Stimulated activated CD4-positive, alpha-beta T cell treated with anti-CD3 and anti-CD28 coated beads, Interleukin-2, amount 100 ng/mL, for 48 hours (primary cell): ENCODE measurements around the gene RASGRP3.

ENCODE experiments used
- DNase-seq, 2 donors: peaks; one replicate each; pipeline ENCODE4 v3.0.0-alpha.2; 2020

The RASGRP3 gene

GRCh38 chr2:33494877-33495641 lies 18.6 kb downstream of the RASGRP3 start:
- DNase-seq: no peak

GRCh38 chr2:33495683-33496082 lies 19.2 kb downstream of the RASGRP3 start:
- no peak for DNase-seq

DNA sequence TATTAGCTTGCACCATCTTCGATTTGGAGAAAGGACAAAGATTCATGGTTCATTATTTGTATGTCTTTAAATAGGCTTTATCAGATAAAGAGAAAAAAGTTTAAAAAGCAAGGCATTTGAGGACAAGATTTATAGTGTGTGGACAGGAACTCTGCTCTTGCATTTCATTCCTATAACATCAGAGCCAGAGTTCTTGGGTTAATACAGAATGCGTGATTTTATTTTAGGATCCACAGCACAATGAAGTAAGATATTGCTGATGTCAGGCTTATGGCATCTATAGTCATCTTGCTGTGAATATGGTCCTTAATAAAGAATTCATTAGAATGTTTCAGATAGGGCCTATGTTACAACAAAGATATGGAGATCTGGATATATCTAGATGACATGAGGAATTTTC lies 19.7 kb downstream of the RASGRP3 start:
- DNase-seq: no peak

GRCh38 chr2:33496726-33497125 lies 20.3 kb downstream of the RASGRP3 start:
- no peak for DNase-seq

DNA sequence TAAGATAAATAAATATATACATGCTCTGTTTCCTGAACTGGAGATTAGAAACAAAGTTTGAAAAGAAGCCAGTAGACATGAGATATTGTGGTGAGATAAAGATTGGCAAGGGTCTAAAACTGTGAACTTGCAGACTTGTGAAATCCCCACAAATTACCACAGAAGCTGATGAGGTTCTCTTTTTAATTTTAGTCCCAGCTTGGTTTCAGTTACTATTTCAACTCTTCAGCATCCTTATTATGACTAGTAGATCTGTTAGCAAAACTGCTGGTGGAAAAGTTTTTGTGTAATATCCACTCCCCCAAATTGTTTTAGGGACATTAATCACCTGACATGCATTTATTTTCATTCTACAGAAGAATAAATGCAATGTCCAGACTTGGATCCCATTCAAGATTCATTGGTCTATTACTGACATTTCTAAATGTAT lies 20.8 kb downstream of the RASGRP3 start:
- DNase-seq: no peak

GRCh38 chr2:33498291-33498956 lies 22.0 kb downstream of the RASGRP3 start:
- DNase-seq: no peak

DNA sequence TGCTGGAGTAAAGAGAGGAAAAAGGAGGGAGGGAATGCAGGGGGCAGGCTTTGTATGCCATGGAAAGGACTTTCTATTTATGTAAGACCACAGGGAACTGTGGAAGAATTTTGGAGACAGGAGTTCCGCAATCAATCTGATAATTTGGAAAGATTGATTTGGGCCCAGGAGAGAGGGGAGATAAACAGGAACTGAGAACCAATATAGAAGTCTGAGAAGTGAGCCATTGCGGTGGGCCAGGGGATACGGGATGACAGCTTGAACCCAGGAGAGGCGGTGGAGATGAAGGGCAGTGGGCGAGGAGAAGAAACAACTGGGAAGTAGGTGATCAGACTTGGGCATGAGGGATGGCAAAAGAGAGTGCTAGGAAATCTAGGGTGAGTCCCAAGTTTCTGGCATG lies 23.7 kb downstream of the RASGRP3 start:
- DNase-seq: no peak

DNA sequence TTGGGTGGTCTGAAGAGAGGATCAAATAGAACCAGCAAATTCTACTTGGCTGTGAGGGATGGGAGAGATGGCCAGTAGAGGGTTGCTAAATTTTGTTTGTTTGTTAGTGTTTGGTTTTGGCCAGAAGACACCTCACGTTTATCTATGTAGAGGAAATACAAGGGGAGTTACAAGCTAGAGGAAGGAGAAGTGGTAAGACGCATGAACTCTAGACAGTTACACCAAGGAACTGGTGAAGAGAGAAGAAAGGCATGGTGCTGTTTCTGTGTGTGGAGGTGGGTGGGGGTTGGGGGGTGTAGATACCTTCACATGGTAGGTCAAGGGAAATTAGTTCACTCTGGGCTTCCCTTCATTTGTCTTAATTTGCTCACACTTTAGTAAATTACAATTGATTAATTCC lies 25.6 kb downstream of the RASGRP3 start:
- DNase-seq: no peak

- DNase-seq: no peak
Observed at GRCh38 chr2:33503002-33503401, 26.6 kb downstream of the RASGRP3 start.

DNA sequence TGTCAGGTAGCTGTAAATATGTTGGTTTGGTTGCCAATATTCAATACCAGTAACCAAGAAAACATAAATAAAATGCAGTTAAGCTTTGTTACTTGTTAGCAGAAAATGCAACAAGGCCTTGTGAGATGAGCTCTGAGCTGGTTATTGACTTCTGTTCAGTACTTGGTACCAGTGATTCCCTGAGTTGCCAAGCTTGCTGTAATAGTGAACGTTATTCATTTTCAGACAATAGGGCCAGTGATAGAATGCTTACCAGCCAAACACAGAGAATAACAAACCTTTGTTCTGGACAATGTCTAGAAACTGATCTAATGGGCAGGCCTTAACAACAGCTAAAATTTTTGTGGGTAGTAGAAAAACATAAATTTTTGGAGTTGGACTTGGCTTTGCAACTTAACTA lies 29.5 kb downstream of the RASGRP3 start:
- DNase-seq: no peak

DNA sequence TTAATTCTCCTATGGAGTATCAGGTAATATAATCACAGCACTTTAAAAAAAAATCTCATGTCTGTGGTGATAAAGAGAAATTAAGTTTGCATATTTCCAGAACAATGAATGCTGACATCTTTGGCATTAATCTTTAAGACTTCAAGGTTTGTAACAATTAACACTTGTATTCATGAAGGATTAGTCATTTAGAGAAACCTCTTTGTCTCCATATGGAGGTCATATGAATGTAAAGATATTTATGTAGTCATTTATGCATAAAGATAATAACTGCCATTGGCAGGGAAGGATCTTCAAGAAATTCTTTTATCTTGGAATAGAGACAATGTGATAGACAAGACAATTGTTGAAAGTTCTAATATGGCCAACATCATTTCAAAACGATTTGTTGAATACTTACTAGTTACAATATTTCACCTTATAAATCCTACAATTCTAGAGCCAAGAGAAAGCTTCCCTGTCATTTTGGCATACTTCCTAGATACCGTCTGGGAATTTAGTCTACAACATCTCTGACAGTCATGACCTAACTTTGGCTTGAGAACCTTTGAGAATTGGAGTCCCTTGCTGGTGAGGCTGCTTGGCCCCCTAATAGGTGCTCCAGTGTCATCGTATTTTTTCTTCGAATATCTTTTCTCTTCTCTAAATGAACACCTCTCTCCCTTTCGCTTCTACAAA lies 33.6 kb downstream of the RASGRP3 start:
- DNase-seq: no peak

DNA sequence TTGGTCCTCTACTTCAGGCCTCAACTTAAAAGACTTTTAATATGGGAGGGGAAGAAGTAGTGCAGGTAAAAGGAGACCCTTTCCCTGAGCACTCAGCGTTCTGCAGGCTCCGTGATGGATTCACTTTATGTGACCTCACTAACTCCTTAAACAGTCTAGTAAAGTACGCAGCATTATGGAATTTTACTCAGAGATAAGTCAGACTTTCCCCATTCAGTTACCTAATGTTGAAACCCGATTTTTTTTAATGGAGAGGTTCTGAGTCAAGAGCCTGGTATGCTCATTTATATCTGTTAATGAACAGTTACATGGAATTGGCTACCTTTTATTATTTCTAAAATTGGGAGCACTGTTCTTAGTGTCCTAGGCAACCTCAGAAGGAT lies 34.1 kb downstream of the RASGRP3 start:
- DNase-seq: no peak

- no peak for DNase-seq
Observed at GRCh38 chr2:33511141-33511540, 34.7 kb downstream of the RASGRP3 start.

- no peak for DNase-seq
Observed at GRCh38 chr2:33512112-33512511, 35.7 kb downstream of the RASGRP3 start.

GRCh38 chr2:33513480-33513879 lies 37.0 kb downstream of the RASGRP3 start:
- no peak for DNase-seq

DNA sequence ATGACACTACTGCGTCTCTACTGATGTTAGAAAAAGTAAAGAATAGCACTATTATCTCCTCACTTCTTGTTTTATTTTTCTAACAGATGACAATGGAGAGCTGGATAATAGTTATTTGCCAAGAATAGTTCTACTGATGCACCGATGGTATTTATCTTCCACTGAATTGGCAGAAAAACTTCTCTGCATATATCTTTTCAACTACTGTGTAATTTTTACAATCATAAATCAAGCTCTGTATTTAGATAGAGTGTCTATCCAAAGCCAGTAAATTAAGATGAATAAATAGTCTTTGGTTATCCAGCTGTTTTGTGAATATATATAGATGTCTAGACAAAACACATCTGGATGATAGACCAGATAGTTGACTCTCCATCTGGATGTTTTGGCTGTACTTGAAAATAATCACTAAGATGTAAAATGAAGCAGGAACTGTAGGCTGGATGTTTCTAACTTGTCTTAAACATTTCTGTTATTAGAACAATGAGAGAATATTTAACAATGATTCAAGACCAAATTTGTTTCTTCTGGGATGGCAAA lies 40.1 kb downstream of the RASGRP3 start:
- no peak for DNase-seq

- DNase-seq: no peak
Observed at GRCh38 chr2:33518200-33518599, 41.8 kb downstream of the RASGRP3 start.

- no peak for DNase-seq
Observed at GRCh38 chr2:33518929-33519328, 42.5 kb downstream of the RASGRP3 start.

- no peak for DNase-seq
Observed at GRCh38 chr2:33521791-33522281, 45.4 kb downstream of the RASGRP3 start.

- DNase-seq: no peak
Observed at GRCh38 chr2:33522576-33522975, 46.1 kb downstream of the RASGRP3 start.

DNA sequence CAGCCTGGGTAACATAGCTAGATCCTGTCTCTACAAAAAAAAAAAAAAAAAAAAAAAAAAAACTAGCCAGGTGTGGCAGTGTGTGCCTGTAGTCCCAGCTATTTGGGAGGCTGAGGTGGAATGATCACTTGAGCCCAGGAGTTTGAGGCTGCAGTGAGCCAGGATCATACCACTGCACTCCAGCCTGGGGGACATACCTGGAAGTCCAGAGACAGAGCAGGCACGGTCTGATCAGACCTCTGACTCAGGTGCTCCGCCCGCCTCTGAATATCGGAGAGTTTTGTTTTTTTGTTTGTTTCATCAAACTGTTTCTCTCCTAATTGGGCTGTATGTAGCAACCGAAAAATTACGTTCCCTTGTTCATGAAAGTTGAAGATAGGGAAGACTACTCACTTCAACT lies 49.2 kb downstream of the RASGRP3 start:
- DNase-seq: no peak

DNA sequence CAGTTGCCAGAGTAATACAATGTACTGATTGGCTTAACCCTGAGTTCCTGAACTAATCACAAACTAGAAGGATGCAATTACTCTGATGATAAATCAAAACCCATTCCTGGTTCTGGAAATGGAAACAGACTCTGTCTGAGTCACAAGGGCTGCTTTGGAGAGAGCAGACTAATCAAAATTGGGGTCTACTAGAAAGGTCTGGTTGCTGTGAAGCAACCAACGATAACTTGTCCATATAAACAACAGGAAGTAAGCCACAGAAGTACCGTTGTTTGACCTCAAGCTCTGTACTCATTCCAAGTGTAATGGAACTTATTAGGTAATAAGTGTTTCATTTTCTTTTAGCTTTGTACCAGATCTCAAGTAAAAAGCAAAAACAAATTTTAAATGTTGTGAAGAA lies 49.7 kb downstream of the RASGRP3 start:
- DNase-seq: no peak

- DNase-seq: no peak
Observed at GRCh38 chr2:33526921-33527320, 50.5 kb downstream of the RASGRP3 start.
